ENCODE data around the gene SPON1.

Gene SPON1

GRCh38 chr11:14315130-14315529 lies 352.6 kb downstream of the SPON1 start:
- no peak for DNase-seq (ENCODE audit: extremely low read depth, insufficient read length)
- H3K4me3 ChIP-seq (replicated peaks; ENCODE audit: low read depth, low read length) = no peak overlapping the region
- no peak for TF ChIP-seq CTCF (IDR thresholded peaks at IDR 0.05; ENCODE audit: insufficient read depth, low read length, poor library complexity, severe bottlenecking)
- no peaks in the 10 kb centered on the region for H3K36me3 ChIP-seq (ENCODE audit: control insufficient read depth, insufficient read depth, low read length)
- no peaks in the 10 kb centered on the region for H3K27me3 ChIP-seq (replicated peaks; ENCODE audit: control insufficient read depth, insufficient read depth, low read length)

Data from GM06990 (cell line).